ENCODE data around the gene OPCML. TPM values are rescaled to one million over a fixed set of nuclear protein-coding genes. Genes with fewer than 3 reads are reported as not detected.

Gene OPCML
- total RNA-seq, 2 donors from 2014 or later: 0.34 TPM; not detected in 1

DNA sequence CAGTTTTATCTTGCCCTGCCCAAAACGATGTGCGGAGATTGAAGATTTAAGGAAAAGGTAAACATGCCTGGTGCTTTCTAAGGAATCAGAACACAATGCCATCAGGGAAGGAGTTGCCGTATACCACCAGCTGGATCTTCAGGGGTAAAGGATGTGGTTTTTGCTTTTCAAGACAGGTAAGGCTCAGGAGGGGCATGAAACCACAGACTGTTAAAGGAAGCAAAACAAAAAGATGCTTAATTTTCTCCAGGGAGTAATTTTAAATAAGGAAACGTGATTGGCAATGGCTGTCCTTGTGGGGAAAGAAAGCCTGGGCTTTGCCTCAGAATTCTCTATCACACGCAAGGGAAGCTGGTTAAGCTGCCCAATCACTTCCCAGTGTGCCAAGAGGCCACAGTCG is 655.6 kb downstream of the OPCML start:
- DNase-seq (ENCODE audit: low spot score): no peak
- intact Hi-C loops (cut with DNase I): no loop called here
- no peaks in the 10 kb centered on the region for H3K27me3 ChIP-seq (replicated peaks; ENCODE audit: insufficient read depth)
- H3K36me3 ChIP-seq: no peaks in the 10 kb centered on the region
- no peaks in the 10 kb centered on the region for H3K4me1 ChIP-seq (replicated peaks)
- H3K9me3 ChIP-seq: no peaks in the 10 kb centered on the region
- WGBS: 80% methylated on average over 6 of the region's 6 CpGs
- H3K27ac ChIP-seq: no peak overlapping the region
- TF ChIP-seq POLR2A (IDR thresholded peaks at IDR 0.05) (no peak), POLR2AphosphoS5 (IDR thresholded peaks at IDR 0.05) (no peak)
- TF ChIP-seq, protein P1, sequence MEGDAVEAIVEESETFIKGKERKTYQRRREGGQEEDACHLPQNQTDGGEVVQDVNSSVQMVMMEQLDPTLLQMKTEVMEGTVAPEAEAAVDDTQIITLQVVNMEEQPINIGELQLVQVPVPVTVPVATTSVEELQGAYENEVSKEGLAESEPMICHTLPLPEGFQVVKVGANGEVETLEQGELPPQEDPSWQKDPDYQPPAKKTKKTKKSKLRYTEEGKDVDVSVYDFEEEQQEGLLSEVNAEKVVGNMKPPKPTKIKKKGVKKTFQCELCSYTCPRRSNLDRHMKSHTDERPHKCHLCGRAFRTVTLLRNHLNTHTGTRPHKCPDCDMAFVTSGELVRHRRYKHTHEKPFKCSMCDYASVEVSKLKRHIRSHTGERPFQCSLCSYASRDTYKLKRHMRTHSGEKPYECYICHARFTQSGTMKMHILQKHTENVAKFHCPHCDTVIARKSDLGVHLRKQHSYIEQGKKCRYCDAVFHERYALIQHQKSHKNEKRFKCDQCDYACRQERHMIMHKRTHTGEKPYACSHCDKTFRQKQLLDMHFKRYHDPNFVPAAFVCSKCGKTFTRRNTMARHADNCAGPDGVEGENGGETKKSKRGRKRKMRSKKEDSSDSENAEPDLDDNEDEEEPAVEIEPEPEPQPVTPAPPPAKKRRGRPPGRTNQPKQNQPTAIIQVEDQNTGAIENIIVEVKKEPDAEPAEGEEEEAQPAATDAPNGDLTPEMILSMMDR (IDR thresholded peaks at IDR 0.05): no peak
- no peak overlapping the region for H3K4me3 ChIP-seq

GRCh38 chr11:132876239-132876638 is 656.1 kb downstream of the OPCML start:
- H3K36me3 ChIP-seq: no peaks in the 10 kb centered on the region
- no peak for DNase-seq (ENCODE audit: low spot score)
- no peak overlapping the region for H3K4me3 ChIP-seq
- no peaks in the 10 kb centered on the region for H3K27me3 ChIP-seq (replicated peaks; ENCODE audit: insufficient read depth)
- WGBS: 70% methylated on average over 3 of the region's 3 CpGs
- no peak overlapping the region for H3K27ac ChIP-seq
- intact Hi-C loops (cut with DNase I): no loop called here
- no peaks in the 10 kb centered on the region for H3K9me3 ChIP-seq
- H3K4me1 ChIP-seq (replicated peaks): no peaks in the 10 kb centered on the region
- TF ChIP-seq POLR2A (IDR thresholded peaks at IDR 0.05): no peak
- TF ChIP-seq POLR2AphosphoS5 (IDR thresholded peaks at IDR 0.05): no peak
- TF ChIP-seq, protein P1 (IDR thresholded peaks at IDR 0.05): no peak

DNA sequence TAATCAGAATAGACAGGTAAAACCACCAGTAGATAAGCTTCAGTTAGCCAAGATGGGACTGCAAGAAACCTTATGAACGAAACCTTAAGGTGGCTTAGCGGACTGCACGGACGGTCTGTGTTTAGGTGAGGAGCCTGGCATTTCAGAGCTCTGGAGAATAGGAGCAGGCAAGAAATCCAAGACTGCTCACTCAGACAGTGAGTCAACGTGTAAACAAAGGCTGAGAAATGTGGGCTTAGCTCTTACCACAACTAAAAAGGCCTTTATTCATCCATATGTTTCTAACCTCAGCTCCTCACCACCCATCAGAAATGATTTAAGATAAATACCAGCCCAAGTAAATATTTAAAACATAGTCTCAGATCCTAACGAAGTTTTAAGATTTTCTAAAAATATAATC is 657.7 kb downstream of the OPCML start:
- WGBS: 58% methylated on average over 6 of the region's 6 CpGs
- Histone ChIP-seq H3K4me1 (replicated peaks) (no peaks in the 10 kb centered on the region), H3K27ac (no peak overlapping the region), H3K36me3 (no peaks in the 10 kb centered on the region), H3K27me3 (replicated peaks; ENCODE audit: insufficient read depth) (no peaks in the 10 kb centered on the region), H3K4me3 (no peak overlapping the region), H3K9me3 (no peaks in the 10 kb centered on the region)
- intact Hi-C loops (cut with DNase I): no loop called here
- TF ChIP-seq POLR2AphosphoS5 (IDR thresholded peaks at IDR 0.05) (no peak), POLR2A (IDR thresholded peaks at IDR 0.05) (no peak)
- TF ChIP-seq, protein P1 (IDR thresholded peaks at IDR 0.05): no peak
- no peak for DNase-seq (ENCODE audit: low spot score)

DNA sequence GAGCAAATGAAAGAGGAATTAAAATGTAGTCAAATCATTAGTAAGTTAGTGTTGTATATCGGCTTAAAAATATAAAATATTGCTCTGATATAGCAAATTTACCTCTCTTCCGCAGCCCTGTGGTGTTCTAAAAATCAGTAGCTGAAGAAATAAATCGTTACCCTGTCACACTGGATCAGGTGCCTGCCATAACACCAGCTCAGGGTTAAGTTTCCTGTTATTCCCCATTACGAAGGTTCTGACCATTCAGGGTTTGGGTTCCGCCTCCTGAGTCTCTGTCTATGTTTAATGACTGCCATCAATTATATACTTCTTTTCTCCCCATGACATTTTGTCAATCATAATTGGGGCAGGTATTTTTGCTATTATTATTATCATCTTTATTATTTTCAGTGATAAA is 658.5 kb downstream of the OPCML start:
- 79% methylated on average over 5 of the region's 5 CpGs for WGBS
- intact Hi-C loops (cut with DNase I): no loop called here
- TF ChIP-seq, protein P1 (IDR thresholded peaks at IDR 0.05): no peak
- TF ChIP-seq POLR2AphosphoS5 (IDR thresholded peaks at IDR 0.05): no peak
- Histone ChIP-seq H3K36me3 (no peaks in the 10 kb centered on the region), H3K27ac (no peak overlapping the region), H3K9me3 (no peaks in the 10 kb centered on the region), H3K27me3 (replicated peaks; ENCODE audit: insufficient read depth) (no peaks in the 10 kb centered on the region), H3K4me1 (replicated peaks) (no peaks in the 10 kb centered on the region), H3K4me3 (no peak overlapping the region)
- DNase-seq (ENCODE audit: low spot score): no peak

DNA sequence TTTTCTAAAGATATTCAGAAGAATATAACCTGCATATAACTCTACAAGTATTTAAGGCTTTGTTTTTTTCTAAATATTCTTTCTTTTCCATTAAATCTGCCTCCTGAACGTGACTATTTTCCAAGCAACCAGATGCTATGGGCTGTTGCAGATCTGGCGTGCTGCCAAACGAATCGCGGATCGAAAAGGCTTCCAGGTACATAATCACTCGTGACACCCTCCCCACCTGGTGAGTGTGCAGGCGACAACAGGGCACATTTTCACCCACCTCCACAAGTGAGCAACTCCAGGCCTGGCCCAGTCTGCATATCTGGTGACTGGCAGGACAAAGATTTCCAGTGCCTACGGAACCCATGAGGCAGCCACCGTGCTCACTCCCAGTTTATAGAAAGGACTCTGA is 660.1 kb downstream of the OPCML start:
- no peak overlapping the region for H3K4me3 ChIP-seq
- no peaks in the 10 kb centered on the region for H3K27me3 ChIP-seq (replicated peaks; ENCODE audit: insufficient read depth)
- no peak for DNase-seq (ENCODE audit: low spot score)
- H3K9me3 ChIP-seq: no peaks in the 10 kb centered on the region
- no peaks in the 10 kb centered on the region for H3K36me3 ChIP-seq
- intact Hi-C loops (cut with DNase I): no loop called here
- WGBS: 75% methylated on average over 10 of the region's 10 CpGs
- H3K27ac ChIP-seq: no peak overlapping the region
- TF ChIP-seq POLR2AphosphoS5 (IDR thresholded peaks at IDR 0.05): no peak
- TF ChIP-seq, protein P1 (IDR thresholded peaks at IDR 0.05): no peak
- no peak for TF ChIP-seq POLR2A (IDR thresholded peaks at IDR 0.05)
- H3K4me1 ChIP-seq (replicated peaks): no peaks in the 10 kb centered on the region

Data from prostate gland (tissue), 2 donors.